Esophagus squamous epithelium (tissue), 5 donors: ENCODE measurements around the gene FHOD3. TPM values are rescaled to one million over a fixed set of nuclear protein-coding genes. Genes with fewer than 3 reads are reported as not detected.

Experiments
- DNase-seq: peaks from one replicate; lab custom pipeline; 2025; lab: John Stamatoyannopoulos, UW
- H3K27ac ChIP-seq, 4 donors: fragments of 200-600 bp; sonication (generic); one replicate each; pipeline ENCODE4 v1.5.1; 2016 to 2019; ENCODE audit warnings: mild to moderate bottlenecking in 1 of 4
- H3K27me3 ChIP-seq, 4 donors: fragments of 200-600 bp; sonication (generic); 1 replicate in 3 of 4; 2 replicates in 1 of 4; pipeline versions ENCODE4 v1.5.1 to v1.6.0; 2017 to 2021; ENCODE audit warnings: antibody characterized with exemption in 1 of 4
- H3K36me3 ChIP-seq, 3 donors: fragments of 200-600 bp; sonication (generic); one replicate each; pipeline ENCODE4 v1.5.1; 2016 to 2019
- H3K4me1 ChIP-seq, 3 donors: fragments of 200-600 bp; sonication (generic); one replicate each; pipeline ENCODE4 v1.5.1; 2017 to 2019
- H3K4me3 ChIP-seq, 4 donors: fragments of 200-600 bp; sonication (generic); 1 replicate in 3 of 4; 2 replicates in 1 of 4; pipeline ENCODE4 v1.5.1; 2016 to 2019; ENCODE audit warnings: mild to moderate bottlenecking in 2 of 4, moderate library complexity in 1 of 4
- H3K9me3 ChIP-seq, 3 donors: fragments of 200-600 bp; sonication (generic); one replicate each; pipeline ENCODE4 v1.5.1; 2016 to 2019
- POLR2A ChIP-seq, 4 donors: fragments of 450-650 bp; IDR thresholded peaks; one replicate each; pipeline ENCODE4 v1.6.1; 2017; ENCODE audit warnings: antibody characterized with exemption in 4 of 4, mild to moderate bottlenecking in 4 of 4, moderate library complexity in 3 of 4
- WGBS, 2 donors: methylation state at CpG; one replicate each; pipeline ENCODE4 v1.1.5; 2018; 5-methylcytosine and 5-hydroxymethylcytosine counted together
- intact Hi-C: fragments of 100-400 bp; cut with DNase I; formaldehyde crosslinking; loops from one replicate; pipeline ENCODE4 v1.15.0; 2022
- total RNA-seq, 4 donors: library from RNA; depleted of rRNA; stranded (reverse); fragments of >200 nt; gene quantifications; one replicate each; pipeline ENCODE4 v1.1.0, GENCODE V29; 2016
- TF ChIP-seq, protein P1 (sequence below), 6 experiments: fragments of 450-650 bp in 4 of 6; fragments of 200-600 bp in 2 of 6; sonication (generic) in 2 of 6; IDR thresholded peaks; one replicate each; pipeline ENCODE4 v1.5.1; 2016 to 2019; ENCODE audit warnings: antibody characterized with exemption in 6 of 6, mild to moderate bottlenecking in 4 of 6, moderate library complexity in 4 of 6
- donor health status: DM: yes; HTN: yes; CAD: no.

The FHOD3 gene
- total RNA-seq, 4 donors from 2014 or later, result 3.1 to 29.6 (median 5.7) TPM

DNA sequence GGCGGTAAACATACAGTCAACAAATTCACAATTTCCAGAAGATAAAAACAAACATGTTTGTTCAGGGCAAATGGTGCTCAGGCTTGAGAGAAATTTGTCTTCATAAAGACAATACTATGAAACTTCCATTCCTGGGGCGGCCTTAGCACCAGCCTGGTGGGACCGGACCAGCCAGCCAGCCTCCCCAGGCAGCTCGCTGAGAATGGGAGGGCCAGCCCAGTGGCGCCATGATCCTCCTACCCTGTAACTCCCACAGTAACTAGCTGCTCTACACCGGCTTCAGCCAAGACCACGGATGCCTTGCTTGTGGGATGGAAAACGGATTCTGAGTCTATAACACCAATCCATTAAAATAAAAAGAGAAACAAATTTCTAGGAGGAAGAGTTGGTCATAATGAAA, 24.2 kb upstream of the FHOD3 start:
- H3K27me3 ChIP-seq, result peaks cover 0 to 4% (median 0%) of the 10 kb centered on the region in 4 donors
- no peaks in the 10 kb centered on the region for H3K4me1 ChIP-seq
- H3K36me3 ChIP-seq, result no peaks in the 10 kb centered on the region
- H3K27ac ChIP-seq, result no peak overlapping the region
- 96 to 100% methylated on average over 3 to 8 of the region's 8 CpGs for WGBS, 2 donors
- no peak overlapping the region for H3K4me3 ChIP-seq
- intact Hi-C loops, result no loop called here
- DNase-seq, result no peak
- no peak for TF ChIP-seq POLR2A (IDR thresholded peaks at IDR 0.05)
- TF ChIP-seq, protein P1, sequence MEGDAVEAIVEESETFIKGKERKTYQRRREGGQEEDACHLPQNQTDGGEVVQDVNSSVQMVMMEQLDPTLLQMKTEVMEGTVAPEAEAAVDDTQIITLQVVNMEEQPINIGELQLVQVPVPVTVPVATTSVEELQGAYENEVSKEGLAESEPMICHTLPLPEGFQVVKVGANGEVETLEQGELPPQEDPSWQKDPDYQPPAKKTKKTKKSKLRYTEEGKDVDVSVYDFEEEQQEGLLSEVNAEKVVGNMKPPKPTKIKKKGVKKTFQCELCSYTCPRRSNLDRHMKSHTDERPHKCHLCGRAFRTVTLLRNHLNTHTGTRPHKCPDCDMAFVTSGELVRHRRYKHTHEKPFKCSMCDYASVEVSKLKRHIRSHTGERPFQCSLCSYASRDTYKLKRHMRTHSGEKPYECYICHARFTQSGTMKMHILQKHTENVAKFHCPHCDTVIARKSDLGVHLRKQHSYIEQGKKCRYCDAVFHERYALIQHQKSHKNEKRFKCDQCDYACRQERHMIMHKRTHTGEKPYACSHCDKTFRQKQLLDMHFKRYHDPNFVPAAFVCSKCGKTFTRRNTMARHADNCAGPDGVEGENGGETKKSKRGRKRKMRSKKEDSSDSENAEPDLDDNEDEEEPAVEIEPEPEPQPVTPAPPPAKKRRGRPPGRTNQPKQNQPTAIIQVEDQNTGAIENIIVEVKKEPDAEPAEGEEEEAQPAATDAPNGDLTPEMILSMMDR (IDR thresholded peaks at IDR 0.05), result no peak
- H3K9me3 ChIP-seq, result no peaks in the 10 kb centered on the region

DNA sequence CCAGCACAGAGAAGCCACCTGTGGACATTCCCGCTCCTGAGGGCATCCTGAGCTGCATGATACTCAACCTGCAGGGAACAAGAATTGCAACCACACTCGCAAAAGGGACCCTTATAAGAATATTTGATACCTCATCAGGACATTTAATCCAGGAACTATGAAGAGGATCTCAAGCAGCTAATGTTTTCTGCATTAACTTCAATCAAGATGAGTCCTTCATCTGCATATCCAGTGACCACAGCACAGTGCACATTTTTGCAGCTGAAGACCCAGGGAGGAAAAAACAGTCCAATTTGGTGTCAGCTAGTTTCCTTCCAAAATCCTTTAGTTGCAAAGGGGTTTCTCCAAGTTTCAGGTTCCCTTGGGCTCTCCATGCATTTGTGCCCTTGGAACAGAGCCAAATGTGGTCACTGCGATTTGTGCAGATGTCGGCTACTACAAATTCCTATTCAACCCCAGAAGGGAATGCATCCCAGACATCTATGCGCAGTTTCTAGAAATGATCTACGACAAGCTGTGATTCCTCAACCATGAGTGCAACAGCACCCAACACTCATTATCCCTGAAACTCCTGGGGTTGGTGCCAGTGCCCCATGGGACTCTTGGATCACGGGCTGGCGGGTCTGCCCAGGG, 23.3 kb upstream of the FHOD3 start:
- Histone ChIP-seq H3K27ac (no peak overlapping the region), H3K4me3 (no peak overlapping the region), H3K27me3 (peaks cover 0 to 4% (median 0%) of the 10 kb centered on the region in 4 donors), H3K9me3 (no peaks in the 10 kb centered on the region), H3K36me3 (no peaks in the 10 kb centered on the region), H3K4me1 (no peaks in the 10 kb centered on the region)
- intact Hi-C loops, result no loop called here
- no peak for TF ChIP-seq POLR2A (IDR thresholded peaks at IDR 0.05)
- TF ChIP-seq, protein P1 (IDR thresholded peaks at IDR 0.05), result no peak
- WGBS, 2 donors, result 83 to 87% methylated on average over 6 to 8 of the region's 8 CpGs
- DNase-seq, result no peak

DNA sequence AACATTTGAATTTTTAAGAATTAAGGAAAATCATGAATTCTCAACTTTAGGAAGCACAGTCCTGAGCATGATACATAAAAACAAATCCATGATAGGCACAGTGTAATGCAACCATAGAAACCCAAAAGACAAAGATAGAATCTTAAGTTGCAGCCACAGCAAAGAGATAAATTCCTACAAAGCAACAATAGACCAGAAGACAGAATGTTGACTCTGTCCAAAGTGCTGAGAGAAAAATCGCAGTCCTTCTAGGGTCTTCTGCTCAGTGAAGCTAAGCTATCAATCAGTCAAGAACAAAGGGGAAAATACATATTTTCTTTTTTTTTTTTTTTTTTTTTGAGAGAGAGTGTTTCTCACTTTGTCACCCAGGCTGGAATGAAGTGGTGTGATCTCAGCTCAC, 22.0 kb upstream of the FHOD3 start:
- intact Hi-C loops, result no loop called here
- Histone ChIP-seq H3K9me3 (no peaks in the 10 kb centered on the region), H3K27me3 (peaks cover 0 to 4% (median 0%) of the 10 kb centered on the region in 4 donors), H3K36me3 (no peaks in the 10 kb centered on the region), H3K4me1 (no peaks in the 10 kb centered on the region), H3K27ac (no peak overlapping the region), H3K4me3 (no peak overlapping the region)
- TF ChIP-seq POLR2A (IDR thresholded peaks at IDR 0.05), result no peak
- TF ChIP-seq, protein P1 (IDR thresholded peaks at IDR 0.05), result no peak
- WGBS, 2 donors, result 90 to 91% methylated on average over 1 of the region's 1 CpG
- DNase-seq, result no peak

DNA sequence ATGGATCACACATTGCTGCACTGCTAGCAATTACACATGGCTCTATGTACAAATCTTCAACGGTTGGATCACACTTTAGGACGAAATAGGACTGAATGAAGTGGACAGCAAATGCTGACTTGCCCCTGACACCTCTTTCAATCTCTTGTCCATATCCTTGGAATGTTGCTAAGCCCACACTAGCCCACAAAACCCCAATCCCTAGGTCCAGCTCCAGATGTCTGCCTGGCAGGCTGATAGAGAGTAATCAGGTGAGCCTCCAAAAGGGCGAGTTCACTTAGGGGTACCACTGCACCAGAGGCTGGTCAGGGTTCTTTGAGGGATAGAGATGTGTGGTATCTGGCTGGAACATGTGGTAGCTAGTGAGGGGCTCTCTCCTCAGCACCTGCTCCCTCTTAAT, 18.5 kb upstream of the FHOD3 start:
- WGBS, 2 donors, result 63 to 71% methylated on average over 3 of the region's 3 CpGs
- no peak for DNase-seq
- no peak overlapping the region for H3K4me3 ChIP-seq
- H3K4me1 ChIP-seq, result no peaks in the 10 kb centered on the region
- H3K36me3 ChIP-seq, result no peaks in the 10 kb centered on the region
- H3K27me3 ChIP-seq, result peaks cover 0 to 17% (median 0%) of the 10 kb centered on the region in 4 donors
- H3K27ac ChIP-seq, result no peak overlapping the region
- no peaks in the 10 kb centered on the region for H3K9me3 ChIP-seq
- intact Hi-C loops, result no loop called here
- TF ChIP-seq POLR2A (IDR thresholded peaks at IDR 0.05), result no peak
- TF ChIP-seq, protein P1 (IDR thresholded peaks at IDR 0.05), result no peak

DNA sequence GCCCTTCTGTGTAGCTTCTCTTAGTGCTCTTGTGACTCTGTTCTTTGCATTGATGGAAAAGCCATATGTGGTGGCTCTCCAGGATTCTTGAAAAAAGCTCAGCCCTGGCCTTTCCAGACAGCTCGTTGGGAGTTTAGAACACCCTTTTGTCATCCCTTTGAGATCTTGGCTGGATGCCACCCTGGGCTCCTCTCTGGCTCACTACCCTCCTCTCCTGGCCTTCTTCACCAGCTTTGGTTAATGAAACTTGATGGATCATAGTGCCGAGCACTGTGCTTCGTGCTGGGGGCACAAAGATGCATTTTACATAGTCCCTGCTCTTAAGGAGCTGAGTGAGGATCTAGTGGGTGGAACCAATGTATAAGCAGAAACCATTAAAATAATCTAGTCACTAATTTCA, 15.6 kb upstream of the FHOD3 start:
- Histone ChIP-seq H3K9me3 (no peaks in the 10 kb centered on the region), H3K4me3 (no peak overlapping the region), H3K27ac (no peak overlapping the region), H3K4me1 (no peaks in the 10 kb centered on the region), H3K27me3 (peaks cover 0 to 26% (median 0%) of the 10 kb centered on the region in 4 donors), H3K36me3 (no peaks in the 10 kb centered on the region)
- 52 to 54% methylated on average over 3 of the region's 3 CpGs for whole genome bisulfite sequencing, 2 donors
- no peak for DNase-seq
- intact Hi-C loops, result loop anchor here (5.0 to 10.0 kb wide), 2 partner anchors 180 to 267 kb away; no protein-coding TSS in a partner anchor
- no peak for TF ChIP-seq POLR2A (IDR thresholded peaks at IDR 0.05)
- TF ChIP-seq, protein P1 (IDR thresholded peaks at IDR 0.05), result no peak
